HL-60 (cell line): ENCODE results near the gene RNF39.

Experiments used
- CTCF ChIP-seq: IDR thresholded peaks from one replicate; pipeline ENCODE4 v1.5.1; 2011; ENCODE audit warnings: low read length, control low read depth, inconsistent platforms; ENCODE audit not compliant: insufficient read depth
- GABPA ChIP-seq: IDR thresholded peaks from 2 replicates; pipeline ENCODE4 v1.6.1; 2012; ENCODE audit warnings: low read depth
- POLR2AphosphoS5 ChIP-seq: IDR thresholded peaks from 2 replicates; pipeline ENCODE4 v1.6.1; 2012; ENCODE audit warnings: low read depth
- REST ChIP-seq: IDR thresholded peaks from 2 replicates; pipeline ENCODE4 v1.6.1; 2012; ENCODE audit warnings: low read depth; ENCODE audit not compliant: insufficient replicate concordance
- SPI1 ChIP-seq: IDR thresholded peaks from 2 replicates; pipeline ENCODE4 v1.6.1; 2012; ENCODE audit warnings: low read depth, mild to moderate bottlenecking, borderline replicate concordance

GRCh38 chr6:30103872-30104179, 28.3 kb upstream of the RNF39 start:
- TF ChIP-seq CTCF (no peak), POLR2AphosphoS5 (no peak), GABPA (no peak), REST (no peak), SPI1 (no peak)
